Transverse colon (tissue), 4 donors: Measurements from ENCODE around the gene ST6GALNAC6. TPM values are rescaled to one million over a fixed set of nuclear protein-coding genes. Genes with fewer than 3 reads are reported as not detected.

Experiments
- DNase-seq: peaks from one replicate; pipeline ENCODE4 v3.0.0-alpha.2; 2019
- H3K27ac ChIP-seq, 4 donors: fragments of 200-600 bp; sonication (generic); 2 replicates each; pipeline ENCODE4 v1.5.1; 2016 to 2018; ENCODE audit warnings: inconsistent platforms in 4 of 4
- H3K27me3 ChIP-seq: fragments of 200-600 bp; sonication (generic); 2 replicates; pipeline ENCODE4 v1.5.1; 2017; ENCODE audit warnings: inconsistent platforms
- H3K36me3 ChIP-seq, 4 donors: fragments of 200-600 bp; sonication (generic); 2 replicates each; pipeline ENCODE4 v1.5.1; 2017 to 2019; ENCODE audit warnings: inconsistent platforms in 4 of 4
- H3K4me1 ChIP-seq, 4 donors: fragments of 200-600 bp; sonication (generic); 2 replicates each; pipeline ENCODE4 v1.5.1; 2017 to 2020; ENCODE audit warnings: inconsistent platforms in 4 of 4
- H3K4me3 ChIP-seq, 4 donors: fragments of 200-600 bp; sonication (generic); 1 replicate in 1 of 4; 2 replicates in 3 of 4; pipeline versions ENCODE4 v1.5.1 to v1.6.1; 2017 to 2019; ENCODE audit warnings: inconsistent platforms in 4 of 4
- H3K9me3 ChIP-seq, 2 donors: fragments of 200-600 bp; sonication (generic); 2 replicates each; pipeline ENCODE4 v1.5.1; 2017 to 2019; ENCODE audit warnings: inconsistent platforms in 2 of 2
- CTCF ChIP-seq, 5 experiments: fragments of 200-600 bp in 3 of 5; fragments of 450-650 bp in 2 of 5; sonication (generic) in 3 of 5; IDR thresholded peaks; 1 replicate in 2 of 5; 2 replicates in 3 of 5; pipeline ENCODE4 v1.5.1; 2016 to 2017; ENCODE audit warnings: antibody characterized with exemption in 5 of 5, inconsistent platforms in 3 of 5, mild to moderate bottlenecking in 2 of 5, moderate library complexity in 1 of 5
- EP300 ChIP-seq: sonication (generic); formaldehyde crosslinking; IDR thresholded peaks from one replicate; pipeline ENCODE4 v1.6.1; 2017; ENCODE audit warnings: antibody characterized with exemption, low read depth
- POLR2A ChIP-seq: fragments of 450-650 bp; IDR thresholded peaks from one replicate; pipeline ENCODE4 v1.6.1; 2016; ENCODE audit warnings: antibody characterized with exemption, mild to moderate bottlenecking, moderate library complexity
- POLR2AphosphoS5 ChIP-seq, 3 donors: sonication (generic); formaldehyde crosslinking; IDR thresholded peaks; one replicate each; pipeline ENCODE4 v1.6.1; 2016; ENCODE audit warnings: antibody characterized with exemption in 3 of 3
- WGBS, 2 donors: methylation state at CpG; one replicate each; pipeline ENCODE4 v1.1.5; 2018; ENCODE audit warnings: low coverage in 1 of 2; 5-methylcytosine and 5-hydroxymethylcytosine counted together
- in situ Hi-C, 4 donors: fragments of 200-750 bp; cut with MboI; loops; one replicate each; pipeline versions ENCODE4 v1.15.0 to v1.15.1; 2017; ENCODE audit warnings: low sequenced_read_pairs in 3 of 4, low pct_ligation_motif_present in 1 of 4, low pct_unique_long_range_greater_than_20kb in 1 of 4
- intact Hi-C: fragments of 100-400 bp; cut with DNase I; formaldehyde crosslinking; loops from one replicate; pipeline ENCODE4 v1.15.1; 2023; ENCODE audit warnings: low total_unique reads
- total RNA-seq, 4 donors: library from RNA; depleted of rRNA; stranded (reverse); fragments of >200 nt; gene quantifications; one replicate each; pipeline ENCODE4 v1.1.0, GENCODE V29; 2016

The ST6GALNAC6 gene
- total RNA-seq, 4 donors from 2014 or later = 41.0 to 80.4 (median 75.7) TPM

GRCh38 chr9:127897193-127897692, 2.2 kb downstream of the ST6GALNAC6 start:
- Histone ChIP-seq H3K4me1 (peaks cover 12 to 50% (median 34%) of the 10 kb centered on the region in 4 donors), H3K27ac (peak overlapping the region; percentile 88 to 93 (median 90)), H3K9me3 (peaks cover 0 to 8% of the 10 kb centered on the region in 2 donors), H3K4me3 (peak overlapping the region in 1 of 4 donors; percentile 77), H3K27me3 (no peaks in the 10 kb centered on the region), H3K36me3 (peaks cover 0 to 37% (median 13%) of the 10 kb centered on the region in 4 donors)
- TF ChIP-seq POLR2AphosphoS5 (IDR thresholded peaks at IDR 0.05) (no peak), CTCF (IDR thresholded peaks at IDR 0.05) (no peak), POLR2A (peak; percentile 10)
- intact Hi-C loops (no loop called here), in situ Hi-C loops (no loop called here)
- peak; percentile 74 for DNase-seq
- 0 to 18% methylated on average over 1 to 12 of the region's 19 CpGs for WGBS, 2 donors

GRCh38 chr9:127896395-127897192, 2.8 kb downstream of the ST6GALNAC6 start:
- Histone ChIP-seq H3K4me3 (peak overlapping the region in 1 of 4 donors; percentile 77), H3K4me1 (peaks cover 12 to 46% (median 34%) of the 10 kb centered on the region in 4 donors), H3K36me3 (peaks cover 0 to 37% (median 13%) of the 10 kb centered on the region in 4 donors), H3K27me3 (no peaks in the 10 kb centered on the region), H3K9me3 (peaks cover 0 to 8% of the 10 kb centered on the region in 2 donors), H3K27ac (peak overlapping the region; percentile 88 to 93 (median 90))
- in situ Hi-C loops (no loop called here), intact Hi-C loops (no loop called here)
- DNase-seq = no peak
- TF ChIP-seq POLR2A = no peak
- no peak for TF ChIP-seq CTCF (IDR thresholded peaks at IDR 0.05)
- TF ChIP-seq EP300 = no peak
- TF ChIP-seq POLR2AphosphoS5 (IDR thresholded peaks at IDR 0.05) = no peak
- 74% methylated on average over 16 of the region's 16 CpGs; no CpG with 5 or more reads in 1 of the 2 donors for WGBS, 2 donors

GRCh38 chr9:127895811-127896210, 3.6 kb downstream of the ST6GALNAC6 start:
- TF ChIP-seq POLR2A (no peak), EP300 (no peak), CTCF (IDR thresholded peaks at IDR 0.05) (no peak), POLR2AphosphoS5 (IDR thresholded peaks at IDR 0.05) (no peak)
- Histone ChIP-seq H3K9me3 (peaks cover 0 to 8% of the 10 kb centered on the region in 2 donors), H3K4me1 (peaks cover 10 to 38% (median 33%) of the 10 kb centered on the region in 4 donors), H3K4me3 (no peak overlapping the region), H3K27ac (no peak overlapping the region), H3K36me3 (peaks cover 0 to 37% (median 13%) of the 10 kb centered on the region in 4 donors), H3K27me3 (no peaks in the 10 kb centered on the region)
- no peak for DNase-seq
- intact Hi-C loops = no loop called here
- WGBS, 2 donors = 91 to 100% methylated on average over 3 to 8 of the region's 8 CpGs
- in situ Hi-C loops = no loop called here

DNA sequence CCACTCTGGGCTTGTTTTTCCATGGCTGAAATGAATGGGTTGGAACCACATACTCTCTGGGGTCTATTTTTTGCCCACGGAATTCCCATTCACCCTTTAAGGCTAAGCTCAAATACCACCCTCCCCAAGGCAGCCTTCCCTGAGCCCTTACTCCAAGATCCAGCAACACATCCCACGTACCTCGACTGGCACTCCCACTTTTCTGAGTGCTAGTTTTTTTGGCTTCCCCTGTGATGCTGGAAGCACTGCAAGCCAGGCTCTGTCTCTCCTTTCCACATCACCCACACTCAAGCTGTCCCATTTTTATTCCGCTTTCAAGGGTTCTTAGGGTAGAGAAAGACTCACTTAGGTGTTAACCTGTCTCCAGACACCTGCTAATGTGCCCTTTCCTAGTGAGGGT, 6.0 kb downstream of the ST6GALNAC6 start:
- H3K4me1 ChIP-seq = peaks cover under 1 to 22% (median 17%) of the 10 kb centered on the region in 4 donors
- DNase-seq = no peak
- TF ChIP-seq CTCF (IDR thresholded peaks at IDR 0.05) = no peak
- no peak for TF ChIP-seq EP300
- no peak for TF ChIP-seq POLR2A
- no peak for TF ChIP-seq POLR2AphosphoS5 (IDR thresholded peaks at IDR 0.05)
- no peak overlapping the region for H3K4me3 ChIP-seq
- H3K27me3 ChIP-seq = no peaks in the 10 kb centered on the region
- no peak overlapping the region for H3K27ac ChIP-seq
- peaks cover 0 to 8% of the 10 kb centered on the region in 2 donors for H3K9me3 ChIP-seq
- H3K36me3 ChIP-seq = peaks cover 0 to 37% (median 13%) of the 10 kb centered on the region in 4 donors
- intact Hi-C loops (no loop called here), in situ Hi-C loops (no loop called here)
- 89 to 95% methylated on average over 3 to 4 of the region's 4 CpGs for WGBS, 2 donors
